Stimulated activated CD4-positive, alpha-beta T cell treated with anti-CD3 and anti-CD28 coated beads, Interleukin-15, amount 100 ng/mL, for 24 hours (primary cell): ENCODE measurements around the gene INHBB.

Experiments used
- DNase-seq: peaks from one replicate; pipeline ENCODE4 v3.0.0-alpha.2; 2020

The INHBB gene

DNA sequence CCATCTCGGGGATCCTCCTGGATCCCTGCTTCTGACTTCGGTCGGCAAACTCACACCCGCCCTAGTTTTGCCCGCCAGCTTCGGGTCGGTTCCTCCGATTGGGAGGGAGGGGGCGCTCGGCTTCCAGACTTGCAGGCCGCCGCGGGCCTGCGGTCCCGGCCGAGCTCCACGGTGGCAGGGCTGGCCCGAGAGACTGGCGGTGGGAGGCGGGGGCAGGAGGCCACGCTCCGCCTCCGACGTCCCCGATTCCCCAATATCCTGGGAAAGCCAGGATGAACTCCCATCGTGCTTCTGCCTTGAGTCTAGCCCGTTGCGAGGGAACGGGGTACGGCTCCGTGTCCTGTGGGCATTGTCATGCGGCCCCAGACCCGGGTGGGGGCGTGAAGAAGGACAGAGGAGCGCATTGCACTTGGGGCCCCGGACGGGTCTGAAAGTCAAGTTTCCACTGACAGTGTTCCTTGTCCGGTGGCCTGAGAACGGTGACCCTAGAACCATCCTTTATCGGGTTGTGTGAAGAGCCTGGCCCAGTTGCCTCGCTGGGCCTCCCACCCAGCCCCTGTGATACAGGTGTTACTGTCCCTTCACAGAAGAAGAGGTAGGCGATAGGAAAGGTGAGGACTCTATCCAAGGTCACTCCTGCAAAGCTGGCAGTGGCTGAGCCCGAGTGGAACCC lies 2.4 kb upstream of the INHBB start:
- peak; percentile 80 for DNase-seq

DNA sequence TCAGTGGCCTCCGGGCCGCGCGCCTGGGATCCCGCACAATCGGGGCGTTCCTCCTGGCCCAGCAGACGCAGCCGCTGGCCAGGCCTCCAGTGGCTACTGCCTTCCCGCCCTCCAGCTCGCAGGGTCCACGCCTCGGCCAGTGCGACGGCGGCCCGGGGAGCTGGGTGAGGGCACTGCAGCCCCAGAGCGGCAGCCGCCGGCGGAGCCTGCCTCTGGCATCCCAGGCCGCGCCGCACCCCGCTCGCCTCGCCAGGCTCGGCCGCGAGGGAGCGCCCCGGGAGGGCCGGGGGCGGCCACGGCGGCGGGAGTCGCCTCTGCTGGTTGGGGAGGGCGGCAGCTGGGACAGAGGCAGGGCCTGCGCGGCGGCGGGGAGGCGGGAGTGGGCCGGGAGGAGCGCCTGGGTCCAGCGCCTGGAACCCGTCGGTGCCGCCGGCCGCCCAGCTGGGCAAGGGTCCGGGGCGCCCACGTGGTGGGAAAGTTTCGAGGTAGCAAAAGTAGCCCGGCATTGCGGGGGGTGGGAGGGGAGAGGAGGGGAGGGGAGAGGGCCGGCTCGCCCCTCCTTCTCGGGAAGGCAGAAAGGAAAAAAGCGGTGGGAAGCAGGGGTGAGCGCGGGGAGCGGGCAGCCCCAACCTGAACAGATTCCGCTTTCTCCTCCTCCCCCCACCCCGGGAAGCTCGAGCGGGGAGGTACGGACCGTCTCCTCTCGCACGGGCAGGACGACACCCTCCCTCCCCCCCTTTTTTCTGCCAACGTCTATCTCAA lies 1.5 kb upstream of the INHBB start:
- DNase-seq, result peak; percentile 26

DNA sequence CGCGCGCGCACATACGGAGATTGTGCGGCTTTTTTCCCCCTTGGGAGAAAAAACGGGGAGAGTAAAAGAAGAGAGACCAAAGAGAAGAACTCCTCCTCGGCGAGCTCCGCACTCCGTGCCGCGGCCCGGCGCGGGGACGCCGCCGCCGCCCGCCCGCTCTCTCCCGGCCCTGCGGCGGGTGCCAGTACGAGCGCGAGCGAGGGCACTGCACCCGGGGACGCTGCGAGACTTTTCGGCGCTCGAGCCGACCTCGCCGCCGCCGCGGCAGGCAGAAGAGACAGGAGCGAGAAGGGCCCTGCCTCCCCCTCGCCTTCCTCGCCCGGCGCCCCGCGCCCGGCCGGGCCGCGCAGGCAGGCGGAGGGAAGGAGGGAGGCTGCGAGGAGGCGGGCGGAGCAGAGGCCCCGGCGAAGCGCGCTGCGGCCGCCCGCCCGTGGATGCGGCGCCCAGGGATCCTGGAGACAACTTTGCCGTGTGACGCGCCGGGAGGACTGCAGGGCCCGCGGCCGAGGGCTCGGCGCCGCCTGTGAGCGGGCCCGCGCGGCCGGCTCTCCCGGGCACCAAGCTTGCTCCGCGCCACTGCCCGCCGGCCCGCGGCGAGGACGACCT lies 857 bp upstream of the INHBB start:
- DNase-seq, result peak; percentile 50

DNA sequence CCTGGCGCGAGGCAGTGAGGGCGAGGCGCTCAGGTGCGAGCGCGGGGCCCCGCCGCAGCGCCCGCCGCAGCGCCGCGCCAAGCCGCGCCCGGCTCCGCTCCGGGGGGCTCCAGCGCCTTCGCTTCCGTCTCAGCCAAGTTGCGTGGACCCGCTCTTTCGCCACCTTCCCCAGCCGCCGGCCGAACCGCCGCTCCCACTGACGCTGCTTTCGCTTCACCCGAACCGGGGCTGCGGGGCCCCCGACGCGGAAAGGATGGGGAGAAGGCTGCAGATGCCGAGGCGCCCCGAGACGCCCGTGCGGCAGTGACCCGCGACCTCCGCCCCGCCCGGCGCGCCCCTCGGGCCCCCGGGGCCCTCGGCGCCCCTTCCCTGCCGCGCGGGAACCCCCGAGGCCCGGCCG lies 328 bp upstream of the INHBB start:
- peak; percentile 16 for DNase-seq

DNA sequence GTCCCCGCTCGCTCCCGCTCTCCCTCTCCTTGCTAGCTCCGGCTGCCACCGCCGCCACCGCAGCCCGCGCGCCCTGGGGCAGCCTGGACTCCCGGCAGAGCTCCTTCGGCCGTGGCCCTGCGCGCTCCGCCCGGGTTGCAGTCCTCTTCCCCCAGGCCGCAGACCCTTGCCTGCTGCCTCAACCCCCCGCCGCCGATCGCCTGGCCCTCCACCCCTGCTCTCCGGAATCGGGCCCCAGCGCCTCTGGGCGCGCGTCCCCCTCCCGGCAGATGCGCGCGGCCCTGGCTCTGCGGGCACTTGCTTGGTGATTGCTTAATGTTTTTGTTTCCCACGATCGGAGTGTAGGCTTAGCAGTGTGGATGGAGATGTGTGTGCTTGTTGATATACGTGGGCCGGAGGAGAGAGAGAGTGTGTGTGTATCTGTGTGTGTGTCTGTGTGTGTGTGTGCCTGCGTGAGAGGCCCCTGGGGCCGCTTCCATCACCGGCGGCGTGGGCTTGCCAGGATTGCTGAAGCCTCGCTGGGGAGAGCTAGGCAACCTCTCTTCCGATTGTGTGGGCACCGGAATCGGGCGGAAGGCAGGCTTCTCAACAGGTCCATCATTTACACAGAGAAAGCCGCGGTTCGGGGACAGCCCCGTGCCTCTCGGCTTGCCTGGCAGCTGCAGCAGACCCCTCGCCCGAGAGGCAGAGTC lies 877 bp downstream of the INHBB start:
- DNase-seq, result peak; percentile 39

DNA sequence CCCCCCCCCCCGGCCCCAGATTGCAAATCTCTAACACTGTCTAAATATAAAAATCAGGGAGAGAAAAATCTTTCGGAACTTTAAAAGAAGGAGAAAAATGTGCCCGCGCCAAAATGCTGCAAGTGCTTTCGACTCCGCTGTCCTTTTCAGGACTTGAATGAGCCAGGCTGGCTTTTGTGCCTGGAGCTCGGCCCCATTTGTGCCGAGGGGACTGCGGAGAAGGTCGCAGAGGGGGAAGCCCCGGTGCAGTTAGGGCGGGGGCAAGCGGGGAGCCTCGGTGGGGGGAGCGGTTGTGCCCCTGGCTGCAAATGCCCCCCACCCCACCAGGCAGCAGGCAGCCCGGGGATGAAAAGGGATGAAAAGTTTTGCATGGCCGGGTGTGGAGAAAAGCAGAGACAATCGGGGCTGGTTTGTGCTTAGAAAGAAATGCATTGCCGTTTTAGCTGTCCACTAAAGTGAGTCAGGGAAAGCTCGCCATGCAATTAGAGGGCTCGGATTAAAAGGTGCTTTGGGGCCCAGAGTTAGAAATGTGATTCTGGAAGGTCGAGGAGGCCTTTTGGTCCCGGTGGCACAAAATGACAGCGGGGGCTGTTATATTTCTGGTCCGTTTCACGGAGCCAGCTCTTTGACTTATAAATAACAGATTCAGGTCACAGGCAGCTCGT lies 1.6 kb downstream of the INHBB start:
- DNase-seq, result no peak

DNA sequence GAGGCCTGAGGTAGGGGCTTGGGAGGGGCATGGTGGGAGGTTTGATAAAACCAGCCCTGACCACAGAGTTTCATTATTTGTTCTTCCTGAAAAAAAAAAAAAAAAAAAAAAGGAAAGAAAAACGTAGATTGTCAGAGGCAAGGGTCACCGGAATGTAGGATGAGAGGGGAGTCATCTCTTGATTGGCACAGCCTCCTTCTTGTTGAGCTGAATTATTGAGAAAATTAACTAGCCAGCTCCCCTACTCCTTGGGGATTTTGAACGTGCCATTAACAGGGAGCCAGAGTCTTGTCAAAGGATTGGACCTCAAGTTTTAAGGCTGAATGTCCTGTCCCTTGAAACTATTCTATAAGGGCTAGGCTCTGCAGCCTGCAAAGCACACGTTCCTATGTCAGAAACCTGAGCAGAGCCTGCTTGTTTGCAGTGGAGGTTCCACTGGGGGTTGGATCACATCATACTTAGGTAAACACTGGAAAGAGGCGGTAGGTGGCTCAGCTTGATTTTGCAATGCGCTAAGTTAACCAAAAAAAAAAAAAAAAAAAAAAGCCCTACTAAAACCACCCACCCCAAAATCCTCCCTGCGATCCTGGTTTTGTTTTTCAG lies 2.3 kb downstream of the INHBB start:
- DNase-seq, result no peak

DNA sequence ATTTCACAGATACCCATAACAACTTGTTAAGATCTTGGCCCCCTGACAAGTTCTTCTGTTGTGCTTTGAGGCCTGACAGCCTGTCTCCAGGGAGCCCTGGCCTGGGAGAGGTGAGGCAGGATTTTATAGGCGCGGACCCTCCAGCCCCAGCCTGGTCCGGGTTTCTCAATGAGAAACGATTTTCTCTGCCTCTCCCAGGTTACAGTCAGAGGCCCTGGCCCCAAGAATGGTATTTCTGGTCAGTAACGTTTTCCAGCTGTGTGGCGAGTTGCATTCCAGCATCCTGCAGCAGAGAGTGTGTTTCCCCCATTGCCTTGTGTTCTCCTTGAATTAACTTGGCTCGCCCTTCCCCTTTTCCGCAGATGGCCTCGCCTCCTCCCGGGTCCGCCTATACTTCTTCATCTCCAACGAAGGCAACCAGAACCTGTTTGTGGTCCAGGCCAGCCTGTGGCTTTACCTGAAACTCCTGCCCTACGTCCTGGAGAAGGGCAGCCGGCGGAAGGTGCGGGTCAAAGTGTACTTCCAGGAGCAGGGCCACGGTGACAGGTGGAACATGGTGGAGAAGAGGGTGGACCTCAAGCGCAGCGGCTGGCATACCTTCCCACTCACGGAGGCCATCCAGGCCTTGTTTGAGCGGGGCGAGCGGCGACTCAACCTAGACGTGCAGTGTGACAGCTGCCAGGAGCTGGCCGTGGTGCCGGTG lies 3.0 kb downstream of the INHBB start:
- no peak for DNase-seq

DNA sequence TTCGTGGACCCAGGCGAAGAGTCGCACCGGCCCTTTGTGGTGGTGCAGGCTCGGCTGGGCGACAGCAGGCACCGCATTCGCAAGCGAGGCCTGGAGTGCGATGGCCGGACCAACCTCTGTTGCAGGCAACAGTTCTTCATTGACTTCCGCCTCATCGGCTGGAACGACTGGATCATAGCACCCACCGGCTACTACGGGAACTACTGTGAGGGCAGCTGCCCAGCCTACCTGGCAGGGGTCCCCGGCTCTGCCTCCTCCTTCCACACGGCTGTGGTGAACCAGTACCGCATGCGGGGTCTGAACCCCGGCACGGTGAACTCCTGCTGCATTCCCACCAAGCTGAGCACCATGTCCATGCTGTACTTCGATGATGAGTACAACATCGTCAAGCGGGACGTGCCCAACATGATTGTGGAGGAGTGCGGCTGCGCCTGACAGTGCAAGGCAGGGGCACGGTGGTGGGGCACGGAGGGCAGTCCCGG lies 3.5 kb downstream of the INHBB start:
- DNase-seq, result no peak

DNA sequence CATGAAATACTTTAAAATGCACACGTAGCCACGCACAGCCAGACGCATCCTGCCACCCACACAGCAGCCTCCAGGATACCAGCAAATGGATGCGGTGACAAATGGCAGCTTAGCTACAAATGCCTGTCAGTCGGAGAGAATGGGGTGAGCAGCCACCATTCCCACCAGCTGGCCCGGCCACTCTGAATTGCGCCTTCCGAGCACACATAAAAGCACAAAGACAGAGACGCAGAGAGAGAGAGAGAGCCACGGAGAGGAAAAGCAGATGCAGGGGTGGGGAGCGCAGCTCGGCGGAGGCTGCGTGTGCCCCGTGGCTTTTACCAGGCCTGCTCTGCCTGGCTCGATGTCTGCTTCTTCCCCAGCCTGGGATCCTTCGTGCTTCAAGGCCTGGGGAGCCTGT lies 4.1 kb downstream of the INHBB start:
- DNase-seq, result no peak

DNA sequence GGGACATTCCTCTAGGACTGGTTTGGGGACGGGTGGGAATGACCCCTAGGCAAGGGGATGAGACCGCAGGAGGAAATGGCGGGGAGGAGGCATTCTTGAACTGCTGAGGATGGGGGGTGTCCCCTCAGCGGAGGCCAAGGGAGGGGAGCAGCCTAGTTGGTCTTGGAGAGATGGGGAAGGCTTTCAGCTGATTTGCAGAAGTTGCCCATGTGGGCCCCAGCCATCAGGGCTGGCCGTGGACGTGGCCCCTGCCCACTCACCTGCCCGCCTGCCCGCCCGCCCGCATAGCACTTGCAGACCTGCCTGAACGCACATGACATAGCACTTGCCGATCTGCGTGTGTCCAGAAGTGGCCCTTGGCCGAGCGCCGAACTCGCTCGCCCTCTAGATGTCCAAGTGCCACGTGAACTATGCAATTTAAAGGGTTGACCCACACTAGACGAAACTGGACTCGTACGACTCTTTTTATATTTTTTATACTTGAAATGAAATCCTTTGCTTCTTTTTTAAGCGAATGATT lies 4.9 kb downstream of the INHBB start:
- DNase-seq, result no peak

DNA sequence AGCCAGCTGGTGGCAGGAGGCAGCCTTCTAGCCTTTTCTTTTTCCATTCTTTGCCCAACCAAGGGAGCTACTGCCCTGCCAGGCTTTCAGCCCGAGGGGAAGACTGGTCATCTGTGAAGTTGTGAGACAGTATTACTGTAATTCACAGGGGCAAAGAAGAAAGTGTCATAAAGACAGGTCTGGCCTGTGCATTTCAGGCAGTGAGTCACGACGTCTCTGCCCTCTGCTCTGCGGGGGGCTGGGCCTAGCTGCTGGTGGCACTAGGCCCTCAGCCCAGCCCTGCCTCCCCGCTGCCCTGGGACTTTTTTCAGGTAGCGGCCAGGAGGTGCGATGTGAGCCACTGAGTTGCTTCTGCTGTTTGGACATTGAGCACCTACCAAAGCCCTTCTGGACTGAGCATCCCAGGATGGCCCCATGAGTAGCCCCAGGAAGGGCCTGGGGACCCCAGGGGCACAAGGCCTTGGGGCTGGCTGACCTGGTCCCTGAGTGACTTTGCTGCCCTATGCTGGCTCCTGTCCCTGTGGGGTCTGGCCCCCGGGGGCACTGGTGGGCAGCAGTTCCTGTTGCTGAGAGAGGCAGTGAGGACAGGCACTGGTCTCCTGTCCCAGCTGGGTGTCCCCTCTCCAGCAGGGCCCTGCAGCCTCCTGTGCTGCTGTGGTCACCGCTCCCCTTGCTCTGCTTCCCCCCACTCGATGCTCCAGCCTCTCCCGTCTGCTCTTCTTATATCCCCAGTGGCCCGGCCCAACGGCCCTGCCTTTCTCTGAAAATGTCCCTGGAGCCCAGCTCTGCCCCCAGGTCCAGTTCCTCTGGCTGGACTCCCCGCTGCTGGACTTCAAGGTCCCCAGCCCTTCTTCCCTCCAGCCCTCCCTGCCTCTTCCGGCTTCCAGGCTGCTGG lies 7.0 kb downstream of the INHBB start:
- no peak for DNase-seq

DNA sequence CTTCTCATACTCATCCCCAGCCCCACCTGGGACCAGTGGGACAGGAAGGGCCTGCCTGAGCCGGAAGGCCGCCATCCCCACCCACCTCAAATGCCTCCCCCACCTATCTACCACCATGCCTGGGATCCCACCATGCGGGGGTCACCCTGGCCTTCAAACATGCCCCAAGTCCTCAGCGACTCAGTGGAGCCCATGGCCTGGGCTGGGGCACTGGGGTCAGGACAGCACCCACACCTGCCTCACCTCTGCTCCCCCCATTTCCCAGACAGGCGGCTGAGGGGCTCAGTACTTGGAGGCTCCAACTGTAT lies 7.6 kb downstream of the INHBB start:
- DNase-seq, result no peak

DNA sequence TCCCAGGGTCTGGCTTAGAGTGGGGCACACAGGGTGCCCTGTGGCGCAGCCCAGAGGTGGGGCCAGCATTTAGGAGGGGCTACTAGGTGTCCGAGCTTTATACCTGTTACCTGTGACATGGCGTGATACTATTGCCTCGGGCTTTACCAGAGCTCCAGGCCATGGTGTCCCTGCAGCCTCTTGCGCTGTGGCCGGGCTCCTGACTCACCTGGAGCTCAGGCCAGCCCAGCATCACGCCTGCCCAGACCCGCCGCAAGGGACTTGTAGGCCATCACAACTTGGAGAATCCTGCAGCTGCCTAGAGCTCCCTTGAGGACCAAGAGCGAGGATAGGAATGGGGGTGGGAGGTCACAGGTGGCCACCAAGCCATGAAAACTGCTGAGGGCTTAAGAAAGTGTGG lies 8.0 kb downstream of the INHBB start:
- no peak for DNase-seq

DNA sequence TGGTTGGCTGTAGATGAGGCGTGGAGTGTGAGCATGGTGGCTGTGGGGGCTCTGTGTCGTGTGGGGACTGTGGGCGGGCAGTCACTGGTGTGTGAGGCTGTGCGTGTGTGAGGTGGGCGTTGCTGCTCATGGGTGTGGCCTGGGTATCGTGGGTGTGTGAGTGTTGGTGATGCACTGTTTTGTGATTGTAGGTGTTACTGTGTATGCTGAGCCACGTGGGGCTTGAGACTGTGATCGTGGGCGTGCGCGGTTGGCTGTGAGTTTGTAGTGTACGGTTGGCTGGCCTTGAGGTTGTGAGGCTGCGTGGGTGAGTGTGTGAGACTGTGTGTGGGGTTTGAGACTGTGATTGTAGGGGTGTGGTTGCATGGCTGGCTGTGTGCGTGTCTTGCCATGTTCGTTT lies 8.5 kb downstream of the INHBB start:
- DNase-seq, result no peak

DNA sequence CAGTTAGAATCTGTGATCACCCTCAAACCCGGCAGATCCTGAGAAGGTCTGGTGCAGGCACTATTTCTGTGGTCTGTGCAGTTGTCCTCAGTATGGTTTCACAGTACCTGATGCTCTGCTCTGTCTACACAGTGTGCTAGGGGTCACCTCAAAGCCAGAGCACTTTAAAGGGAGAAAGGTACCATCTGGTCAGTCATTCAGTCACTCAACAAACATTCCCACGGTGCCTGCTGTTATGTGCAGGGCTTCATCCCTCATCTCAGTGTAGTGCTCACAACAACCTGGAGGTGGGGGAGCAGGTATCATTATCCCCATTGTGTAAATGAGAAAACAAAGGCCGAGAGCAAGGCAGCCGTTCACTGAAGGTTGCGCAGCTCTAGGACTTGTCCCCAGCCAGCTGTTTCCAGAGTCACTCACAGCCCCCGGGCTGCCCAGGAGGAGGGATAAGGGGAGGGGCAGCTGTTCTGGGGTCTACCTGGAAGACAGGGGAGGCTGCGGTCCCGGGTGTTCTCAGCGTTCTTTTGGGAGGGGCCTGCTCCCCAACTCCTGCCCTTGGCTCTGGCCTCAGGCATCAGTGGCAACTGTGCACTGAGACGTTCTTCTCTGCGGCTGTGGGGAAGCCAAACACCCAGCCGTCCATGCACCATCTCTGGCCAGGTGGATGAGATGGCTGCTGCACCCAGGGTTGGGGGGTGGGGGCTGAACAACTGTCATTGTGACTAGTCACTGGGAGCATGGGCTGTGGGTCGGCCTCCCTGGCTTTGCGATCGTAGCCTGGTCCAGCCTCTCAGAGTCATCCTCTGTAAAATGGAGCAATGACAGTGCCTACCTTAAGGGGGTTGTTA lies 9.2 kb downstream of the INHBB start:
- no peak for DNase-seq

DNA sequence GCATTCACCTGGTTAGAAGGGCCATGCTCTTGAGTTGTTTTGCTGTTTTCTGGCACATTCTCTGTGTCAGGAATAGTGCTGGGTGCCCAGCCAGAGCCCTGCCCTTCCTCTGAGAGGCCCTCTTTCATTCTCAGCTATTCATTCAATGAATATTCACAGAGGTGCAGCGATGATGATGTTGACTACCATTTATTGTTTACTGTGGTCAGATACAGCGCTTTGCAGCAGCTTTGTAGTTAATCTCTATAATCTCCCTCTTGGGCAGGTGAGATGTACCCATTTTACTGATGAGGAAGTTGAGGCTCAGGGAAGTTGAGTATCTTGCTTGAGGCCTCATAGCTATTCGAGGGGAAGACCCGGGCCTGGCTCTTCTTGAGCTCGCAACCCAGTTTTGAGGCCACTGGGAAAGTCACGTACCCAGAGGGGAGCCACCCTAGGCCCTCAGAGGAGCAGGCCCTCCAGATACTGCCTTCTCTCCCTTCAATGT lies 9.9 kb downstream of the INHBB start:
- no peak for DNase-seq

DNA sequence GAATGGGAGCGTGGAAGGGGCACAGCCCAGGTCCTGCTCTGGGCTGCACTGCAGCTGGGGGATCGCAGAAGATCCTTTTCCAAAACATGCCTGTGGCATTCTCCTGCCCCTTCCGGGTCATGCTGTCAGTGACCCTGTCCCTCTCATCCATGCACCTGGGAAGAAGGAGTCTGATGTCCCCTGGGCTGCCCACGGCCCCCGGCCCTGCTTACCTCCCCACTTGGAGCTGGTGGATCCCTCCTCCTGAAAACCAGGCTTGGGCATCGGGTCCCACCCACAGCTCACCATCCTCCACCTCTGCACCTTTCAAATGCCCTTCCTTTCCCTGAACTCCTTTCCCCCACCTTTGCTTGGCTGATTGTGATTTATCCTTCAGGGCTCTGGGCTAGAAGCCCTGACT lies 11.8 kb downstream of the INHBB start:
- DNase-seq, result no peak

DNA sequence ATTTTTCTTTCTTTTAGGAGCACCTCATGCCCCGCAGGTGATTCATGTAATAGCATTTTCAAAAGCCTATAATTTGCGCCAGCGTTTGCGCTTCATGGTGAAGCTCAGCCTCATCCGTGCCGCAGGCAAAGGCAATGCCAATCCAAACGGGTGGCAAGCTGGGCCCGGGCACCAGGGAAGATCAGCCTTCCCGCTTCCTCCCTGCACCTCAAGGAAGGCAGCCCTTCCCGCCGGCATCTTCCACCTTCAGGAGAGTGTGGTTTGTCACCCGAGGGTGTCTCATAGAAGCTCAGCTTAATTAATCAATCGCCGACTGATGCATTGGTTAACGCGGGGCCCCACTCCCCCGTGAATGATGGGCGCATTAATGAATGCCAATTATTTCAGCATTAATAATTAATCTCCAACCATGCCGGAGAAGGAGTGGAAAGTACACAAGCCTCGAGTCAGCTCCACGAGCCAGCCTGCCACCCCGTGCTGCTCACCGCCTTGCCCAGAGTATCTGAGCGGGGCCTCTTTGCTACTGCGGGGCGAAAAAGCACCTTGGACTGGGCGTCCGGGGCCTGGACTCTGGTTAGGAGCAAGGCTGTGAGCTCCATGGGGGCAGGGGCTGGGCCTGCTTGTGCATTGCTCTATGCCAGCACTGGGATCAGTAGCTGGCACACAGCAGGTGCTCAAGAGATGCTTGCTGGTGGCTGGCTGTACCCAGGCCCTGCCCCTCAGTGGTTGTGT lies 13.0 kb downstream of the INHBB start:
- DNase-seq, result no peak
